HPDE6-E6E7 (cell line): Measurements from ENCODE around the gene TRIM38.
"Not testable (repeated sequence)": the region's sequence is repeated elsewhere in the genome, so short reads cannot be mapped to it uniquely, and the experiment has no call there.

Source experiments
- DNase-seq: peaks from one replicate; pipeline ENCODE4 v3.0.0; 2011; ENCODE audit warnings: missing footprints; ENCODE audit errors: extremely low spot score

The TRIM38 gene

DNA sequence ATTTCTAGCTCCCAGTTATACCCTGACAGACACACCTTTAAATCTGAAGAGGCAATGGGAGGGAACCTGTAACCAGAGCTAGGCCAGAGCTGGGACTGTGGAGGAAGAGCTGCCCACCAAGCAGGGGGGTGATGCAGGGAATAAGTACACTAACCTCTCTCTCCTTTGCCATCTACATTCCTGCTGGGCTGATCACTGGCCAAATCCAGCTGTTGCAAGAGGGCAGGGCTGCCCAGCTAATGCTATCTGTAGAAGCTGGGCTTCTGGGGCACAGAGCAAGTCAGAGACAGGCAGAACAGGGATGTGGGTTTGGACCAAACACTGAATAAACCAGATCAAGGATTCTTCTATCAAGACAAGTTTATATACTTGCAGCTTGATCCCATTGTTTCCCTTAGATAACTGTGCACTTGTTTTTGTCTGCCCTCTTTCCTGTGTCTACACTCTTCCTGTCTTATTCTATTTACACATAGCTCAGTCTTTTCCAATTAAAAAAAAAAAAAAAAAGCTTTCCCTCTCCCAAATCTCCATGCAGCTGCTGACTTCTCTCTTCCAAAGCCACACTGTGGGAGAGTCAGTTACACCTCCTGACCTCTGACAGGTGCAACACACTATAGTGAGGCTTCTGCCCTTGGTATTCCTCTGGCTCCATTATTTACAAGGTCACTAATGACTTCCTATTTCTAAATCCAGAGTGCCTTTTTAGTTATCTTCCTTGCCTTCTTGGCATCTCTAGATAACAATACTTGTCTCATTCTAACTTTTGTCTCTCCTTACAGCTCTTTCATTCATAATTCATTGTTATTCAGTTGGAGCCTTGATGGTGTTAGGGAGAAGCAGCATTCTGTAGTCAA is 43.7 kb downstream of the TRIM38 start:
- DNase-seq: no peak

DNA sequence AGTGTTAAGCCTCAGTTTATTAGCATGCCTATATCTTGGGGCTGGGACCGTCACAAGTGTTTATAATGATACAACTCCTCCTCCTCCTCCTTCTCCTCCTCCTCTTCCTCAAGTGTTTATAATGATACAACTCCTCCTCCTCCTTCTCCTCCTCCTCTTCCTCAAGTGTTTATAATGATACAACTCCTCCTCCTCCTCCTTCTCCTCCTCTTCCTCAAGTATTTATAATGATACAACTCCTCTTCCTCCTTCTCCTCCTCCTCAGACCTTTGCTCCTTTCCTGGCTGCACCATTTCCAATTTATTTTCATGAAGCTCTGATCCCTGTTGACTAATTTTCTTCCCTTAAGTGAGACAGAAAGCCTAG is 44.3 kb downstream of the TRIM38 start:
- DNase-seq: not testable (repeated sequence)

DNA sequence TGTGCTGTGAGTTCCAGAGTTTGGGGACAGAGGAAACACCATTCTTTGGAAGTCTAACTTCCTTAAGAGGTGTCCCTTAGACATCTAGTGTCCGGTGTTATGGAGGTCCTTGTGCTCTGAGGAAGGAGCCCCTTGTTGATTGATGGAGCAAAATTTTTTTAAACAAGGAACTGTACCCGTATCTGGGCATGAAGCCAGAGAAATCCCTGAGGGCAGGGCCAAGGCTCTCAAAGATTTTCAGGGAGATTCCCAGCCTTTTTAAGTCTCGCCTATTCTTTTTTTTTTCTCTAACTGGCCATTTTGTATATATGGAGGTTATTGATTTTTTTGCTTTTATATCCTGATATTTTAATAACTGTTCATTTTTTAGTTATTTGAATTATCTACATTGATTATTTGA is 45.9 kb downstream of the TRIM38 start:
- no peak for DNase-seq

DNA sequence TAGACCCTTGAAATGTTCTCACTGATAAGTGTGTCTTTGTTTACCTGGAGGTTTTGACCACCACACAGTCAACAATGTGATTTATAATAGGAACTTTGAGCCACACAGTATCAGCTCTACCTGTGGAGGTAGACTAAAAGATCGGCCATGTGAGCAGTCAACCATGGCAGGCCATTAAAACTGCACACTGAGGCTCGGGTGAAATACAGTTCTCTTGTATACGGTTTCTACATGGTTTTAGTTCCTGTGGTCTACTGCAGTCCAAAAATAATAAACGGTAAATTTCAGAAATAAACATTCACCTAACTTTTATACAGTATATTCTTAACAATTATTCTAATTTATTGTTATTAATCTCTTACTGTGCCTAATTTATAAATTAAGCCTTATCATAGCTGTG is 47.2 kb downstream of the TRIM38 start:
- no peak for DNase-seq

DNA sequence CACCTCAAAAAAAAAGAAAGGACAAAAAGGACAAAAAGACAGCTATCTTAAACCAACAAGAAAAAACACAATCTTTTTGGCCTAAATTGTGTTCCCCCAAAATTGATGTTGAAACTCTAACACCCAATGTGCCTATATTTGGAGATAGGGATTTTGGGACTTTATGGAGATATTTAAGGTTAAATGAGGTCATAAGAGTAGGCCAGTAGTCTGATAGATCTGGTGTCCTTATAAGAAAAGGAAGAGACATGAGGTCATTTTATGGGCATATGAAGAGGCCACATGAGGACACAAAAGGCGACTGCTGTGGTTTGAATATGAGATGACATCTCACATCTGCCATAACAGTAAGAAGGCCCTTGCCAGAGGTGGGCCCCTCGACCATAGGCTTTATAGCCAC is 49.5 kb downstream of the TRIM38 start:
- no peak for DNase-seq

DNA sequence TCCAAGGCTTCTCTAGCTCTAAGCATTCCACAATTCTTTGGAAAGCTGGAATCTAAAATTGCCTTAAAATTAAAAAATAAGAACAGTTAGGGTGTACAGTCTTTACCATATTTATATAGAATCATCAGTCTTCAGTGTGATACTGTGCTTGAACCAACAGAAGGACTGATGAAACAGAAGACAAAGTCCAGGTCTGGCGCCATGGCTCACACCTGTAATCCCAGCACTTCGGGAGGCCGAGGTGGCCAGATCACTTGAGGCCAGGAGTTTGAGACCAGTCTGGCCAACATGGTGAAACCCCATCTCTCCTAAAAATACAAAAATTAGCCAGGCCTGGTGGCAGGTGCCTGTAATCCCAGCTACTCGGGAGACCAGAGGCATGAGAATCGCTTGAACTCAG is 51.8 kb downstream of the TRIM38 start:
- not testable (repeated sequence) for DNase-seq

DNA sequence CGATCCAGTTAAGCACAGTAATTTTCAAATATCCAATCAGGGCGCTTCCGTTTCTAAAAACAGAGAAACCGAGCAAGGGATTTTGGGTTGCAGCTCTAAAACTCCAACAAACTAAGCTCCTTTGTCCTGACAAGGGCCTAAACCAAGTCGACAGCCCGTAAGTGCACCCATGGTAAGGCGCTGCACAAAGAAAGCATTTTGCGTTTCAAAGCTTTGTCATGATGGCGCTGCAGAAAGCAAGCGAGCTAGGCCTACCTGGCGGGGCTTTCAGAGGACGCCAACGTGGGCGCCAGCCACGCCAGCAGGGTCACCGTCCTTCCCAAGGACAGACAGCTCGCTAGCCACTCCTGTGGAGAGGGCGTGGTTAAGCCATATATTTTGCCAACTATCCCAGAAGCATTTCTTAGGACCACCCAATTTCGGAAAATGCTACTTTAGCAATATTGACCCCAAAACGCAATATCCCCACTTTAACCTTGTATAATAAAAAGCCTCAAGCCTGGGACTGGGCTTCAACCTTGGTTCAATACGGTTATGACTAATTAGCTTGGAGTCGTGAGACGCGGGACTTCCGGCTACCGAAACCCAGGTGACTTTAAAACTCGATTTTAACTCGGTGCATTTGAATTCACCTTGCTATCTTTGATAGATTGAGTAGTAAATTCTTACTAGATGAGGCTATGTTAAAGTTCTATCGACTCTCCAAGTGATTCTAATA is 53.8 kb downstream of the TRIM38 start:
- DNase-seq: no peak

DNA sequence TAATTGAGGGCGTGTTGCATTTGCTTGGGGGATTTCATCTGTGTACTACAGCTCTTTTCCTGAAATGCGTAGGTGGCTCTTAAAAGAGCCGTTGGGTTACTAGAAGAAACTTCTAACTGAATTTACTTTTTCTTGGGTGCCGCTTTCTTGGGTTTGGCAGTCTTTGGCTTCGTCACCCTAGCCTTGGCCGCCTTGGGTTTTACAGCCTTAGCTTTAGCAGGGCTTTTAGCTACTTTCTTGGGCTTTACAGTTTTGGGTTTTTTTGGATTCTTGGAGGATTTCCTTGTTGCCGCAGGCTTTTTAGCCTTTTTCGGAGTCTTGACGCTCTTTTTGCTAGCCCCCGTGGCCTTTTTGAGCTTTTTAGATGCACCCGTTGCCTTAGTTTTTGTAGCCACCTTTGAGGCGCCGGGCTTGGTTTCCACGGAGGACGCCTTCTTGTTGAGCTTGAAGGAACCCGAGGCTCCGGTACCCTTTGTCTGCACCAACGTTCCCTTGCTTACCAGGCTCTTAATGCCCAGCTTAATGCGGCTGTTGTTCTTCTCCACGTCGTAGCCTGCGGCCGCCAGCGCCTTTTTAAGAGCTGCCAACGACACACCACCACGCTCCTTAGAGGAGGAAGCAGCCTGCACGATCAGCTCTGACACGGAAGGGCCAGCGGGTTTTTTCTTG is 54.5 kb downstream of the TRIM38 start:
- DNase-seq: no peak

DNA sequence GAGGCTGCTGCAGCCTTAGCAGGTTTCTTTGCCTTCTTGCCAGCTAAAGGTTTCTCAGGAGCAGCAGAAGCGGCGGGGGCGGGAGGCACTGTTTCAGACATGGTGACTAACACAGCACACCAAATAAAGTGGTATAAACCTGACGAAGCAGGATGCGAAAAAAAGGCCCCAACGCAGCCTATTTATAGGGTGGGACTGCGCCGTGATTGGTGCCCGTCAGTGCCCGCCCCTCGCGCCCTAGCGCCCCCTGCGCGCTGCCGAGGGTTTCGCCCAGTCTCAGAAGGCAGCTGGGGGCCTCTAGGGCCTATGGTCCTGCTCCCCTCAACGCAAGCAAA is 55.0 kb downstream of the TRIM38 start:
- DNase-seq: peak; percentile 58

DNA sequence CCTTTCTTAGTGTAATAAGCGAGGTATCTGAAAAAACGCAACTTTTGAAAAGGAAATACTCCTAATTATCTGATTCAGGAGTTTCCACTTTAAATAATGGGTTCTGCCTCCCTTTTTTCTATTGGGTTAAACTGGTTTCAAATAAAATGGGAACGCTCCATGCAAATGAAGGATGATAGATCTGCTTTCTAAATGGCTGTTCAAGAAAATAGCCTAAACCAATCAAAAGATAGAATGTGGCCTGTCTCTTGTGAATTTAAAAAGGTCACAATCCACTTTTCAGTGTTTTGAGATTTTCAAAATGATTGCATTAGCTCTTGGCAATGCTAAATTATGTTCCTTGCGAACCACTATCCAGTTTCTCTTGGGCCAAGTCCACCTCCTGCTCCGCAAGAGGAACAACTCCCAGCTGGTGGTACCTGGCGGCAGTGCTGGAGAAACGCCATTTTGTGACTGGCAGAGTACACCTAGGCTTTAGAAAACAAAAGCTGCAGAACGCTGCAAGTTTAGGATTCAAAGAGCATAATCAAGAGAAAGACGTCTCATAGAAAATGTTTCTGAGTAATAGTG is 56.7 kb downstream of the TRIM38 start:
- DNase-seq: no peak

DNA sequence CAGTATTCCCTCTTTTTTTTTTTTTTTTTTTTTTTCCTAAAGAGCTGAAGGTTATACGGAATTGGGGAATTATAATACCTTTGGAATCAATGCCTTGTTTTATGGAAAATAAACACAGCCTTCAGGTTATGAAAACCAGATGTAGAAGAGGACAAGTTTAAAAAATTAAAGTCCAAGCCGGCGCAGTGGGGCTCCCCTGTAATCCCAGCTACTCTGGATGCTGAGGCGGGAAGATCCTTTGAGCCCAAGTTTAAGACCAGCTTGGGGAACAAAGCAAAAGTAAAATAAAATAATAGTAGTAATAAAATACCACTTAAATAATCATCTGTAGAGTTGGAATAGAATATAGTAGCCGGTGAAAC is 57.3 kb downstream of the TRIM38 start:
- DNase-seq: no peak

DNA sequence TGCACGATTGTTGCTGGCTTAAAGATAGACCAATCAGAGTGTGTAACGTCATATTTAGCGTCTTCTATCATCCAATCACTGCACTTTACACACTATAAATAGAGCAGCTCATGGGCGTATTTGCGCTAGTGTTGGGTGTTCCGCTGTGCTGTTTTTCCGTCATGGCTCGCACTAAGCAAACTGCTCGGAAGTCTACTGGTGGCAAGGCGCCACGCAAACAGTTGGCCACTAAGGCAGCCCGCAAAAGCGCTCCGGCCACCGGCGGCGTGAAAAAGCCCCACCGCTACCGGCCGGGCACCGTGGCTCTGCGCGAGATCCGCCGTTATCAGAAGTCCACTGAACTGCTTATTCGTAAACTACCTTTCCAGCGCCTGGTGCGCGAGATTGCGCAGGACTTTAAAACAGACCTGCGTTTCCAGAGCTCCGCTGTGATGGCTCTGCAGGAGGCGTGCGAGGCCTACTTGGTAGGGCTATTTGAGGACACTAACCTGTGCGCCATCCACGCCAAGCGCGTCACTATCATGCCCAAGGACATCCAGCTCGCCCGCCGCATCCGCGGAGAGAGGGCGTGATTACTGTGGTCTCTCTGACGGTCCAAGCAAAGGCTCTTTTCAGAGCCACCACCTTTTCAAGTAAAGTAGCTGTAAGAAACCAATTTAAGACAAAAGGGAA is 57.9 kb downstream of the TRIM38 start:
- DNase-seq: peak; percentile 81

DNA sequence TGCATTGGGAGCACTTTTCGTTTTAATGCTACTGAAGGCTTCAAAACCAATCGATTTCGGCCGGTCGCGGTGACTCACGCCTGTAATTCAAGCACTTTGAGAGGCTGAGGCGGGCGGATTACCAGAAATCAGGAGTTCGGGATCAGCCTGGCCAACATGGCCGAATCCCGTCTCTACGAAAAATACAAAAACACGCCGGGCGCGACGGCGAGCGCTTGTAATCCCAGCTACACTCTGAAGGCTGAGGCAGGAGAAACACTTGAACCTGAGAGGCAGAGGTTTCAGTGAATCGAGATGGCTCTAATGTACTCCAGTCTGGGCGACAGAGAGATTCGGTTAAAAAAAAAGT is 58.4 kb downstream of the TRIM38 start:
- no peak for DNase-seq

DNA sequence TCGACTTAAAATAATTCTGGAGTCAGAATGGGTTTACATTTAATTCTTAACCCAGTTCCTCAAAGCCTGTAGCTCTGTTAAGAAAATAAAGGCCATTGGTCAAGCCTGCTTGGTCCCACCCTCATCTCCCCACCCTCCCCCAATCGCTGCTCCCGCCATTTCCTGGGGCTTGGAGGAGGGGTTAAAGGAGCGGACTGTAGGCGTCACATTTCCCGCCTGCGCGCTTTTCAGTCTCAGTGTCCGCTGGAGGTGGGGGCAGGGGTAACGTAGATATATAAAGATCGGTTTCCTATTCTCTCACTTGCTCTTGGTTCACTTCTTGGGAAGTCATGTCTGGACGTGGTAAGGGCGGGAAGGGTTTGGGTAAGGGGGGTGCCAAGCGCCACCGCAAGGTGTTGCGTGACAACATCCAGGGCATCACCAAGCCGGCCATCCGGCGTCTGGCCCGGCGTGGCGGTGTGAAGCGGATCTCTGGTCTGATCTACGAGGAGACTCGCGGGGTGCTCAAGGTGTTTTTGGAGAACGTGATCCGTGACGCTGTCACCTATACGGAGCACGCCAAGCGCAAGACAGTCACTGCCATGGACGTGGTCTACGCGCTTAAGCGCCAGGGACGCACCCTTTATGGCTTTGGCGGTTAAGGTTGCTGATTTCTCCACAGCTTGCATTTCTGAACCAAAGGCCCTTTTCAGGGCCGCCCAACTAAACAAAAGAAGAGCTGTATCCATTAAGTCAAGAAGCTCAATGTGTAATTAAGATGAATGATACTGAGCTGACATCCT is 58.9 kb downstream of the TRIM38 start:
- DNase-seq: peak; percentile 88

DNA sequence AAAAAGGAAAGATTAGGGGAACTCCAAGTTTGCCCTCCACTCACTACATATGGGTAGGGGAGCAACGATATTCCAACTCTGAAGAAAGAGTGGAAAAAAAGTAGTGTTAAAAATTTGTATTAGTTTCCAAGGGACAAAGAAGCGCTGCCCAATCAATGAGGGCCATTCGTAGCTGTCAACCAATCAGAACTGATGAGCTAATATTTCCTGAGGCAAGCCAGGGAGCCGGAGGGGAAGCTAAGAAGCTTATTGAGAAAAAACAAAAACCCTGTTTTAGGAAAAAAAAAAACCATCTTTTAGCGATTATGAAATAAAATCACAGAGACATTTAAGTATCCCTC is 59.5 kb downstream of the TRIM38 start:
- DNase-seq: no peak

DNA sequence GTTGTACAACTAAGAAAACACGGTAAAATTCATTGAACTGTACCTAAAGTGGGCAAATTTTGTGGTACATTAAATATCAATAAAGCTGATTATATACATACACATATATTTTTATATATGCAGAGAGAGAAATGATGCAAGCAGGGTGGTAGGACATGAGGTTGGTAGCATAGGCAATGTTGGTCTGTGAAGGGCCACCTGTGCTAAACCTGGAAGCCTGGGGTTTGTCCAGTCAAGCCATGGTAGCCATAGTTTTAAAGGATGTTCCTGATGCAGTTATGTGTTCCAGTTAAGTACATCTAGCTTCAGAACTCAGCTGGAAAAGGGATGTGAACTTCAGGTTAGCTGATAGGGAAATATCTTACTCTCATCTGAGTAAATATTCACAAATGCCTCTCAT is 60.1 kb downstream of the TRIM38 start:
- no peak for DNase-seq

DNA sequence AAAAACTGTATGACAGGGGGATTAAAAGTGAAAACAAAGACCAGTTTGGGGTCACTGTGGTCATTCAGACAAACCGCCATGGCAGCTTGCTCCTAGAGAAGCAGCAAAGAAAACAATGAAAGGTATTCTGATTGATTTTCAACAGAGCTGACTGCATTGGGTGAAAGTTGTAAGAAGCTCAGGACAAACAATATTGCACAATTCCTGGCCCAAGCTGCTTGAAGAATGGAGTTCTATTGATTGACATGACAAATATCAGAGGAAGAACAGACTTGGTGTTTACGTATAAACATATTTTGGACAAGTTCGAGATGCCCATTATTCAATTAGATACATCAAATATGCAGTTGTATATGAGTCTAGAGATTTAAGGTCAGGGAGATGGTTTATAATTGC is 62.0 kb downstream of the TRIM38 start:
- no peak for DNase-seq

DNA sequence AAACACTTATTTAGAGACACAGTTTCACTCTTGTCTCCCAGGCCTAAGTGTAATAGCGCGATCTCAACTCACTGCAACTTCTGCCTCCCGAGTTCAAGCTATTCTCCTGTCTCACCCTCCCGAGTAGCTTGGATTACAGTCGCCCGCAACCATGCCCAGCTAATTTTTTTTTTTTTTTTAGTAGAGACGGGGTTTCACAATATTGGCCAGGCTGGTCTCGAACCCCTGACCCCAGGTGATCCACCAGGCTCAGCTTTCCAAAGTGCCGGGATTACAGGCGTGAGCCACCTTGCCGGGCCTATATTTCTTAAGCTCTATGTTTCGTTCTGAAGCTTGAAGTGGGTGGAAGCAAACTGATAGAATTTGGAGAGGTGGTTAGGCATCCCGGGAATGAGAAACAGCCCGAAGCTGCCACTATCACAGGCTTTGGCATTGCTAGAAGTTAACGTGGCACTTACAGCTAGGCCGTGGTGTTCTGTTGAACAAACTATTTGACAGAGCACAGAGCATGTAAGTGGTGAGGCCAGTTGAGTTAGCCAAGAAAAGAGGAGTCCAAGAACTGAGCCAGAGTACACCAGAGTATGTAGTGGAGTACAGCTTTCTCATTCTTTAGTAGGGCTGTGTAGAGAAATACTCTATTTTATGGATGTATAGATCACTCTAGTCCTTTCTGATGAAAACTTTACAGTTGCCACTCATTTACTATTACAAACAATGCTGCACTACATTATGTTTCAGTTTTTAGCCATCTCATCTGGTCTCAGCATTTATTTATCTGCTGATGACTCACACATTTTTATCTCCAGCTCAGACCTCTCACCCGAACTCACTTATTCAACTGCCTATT is 62.7 kb downstream of the TRIM38 start:
- DNase-seq: no peak

DNA sequence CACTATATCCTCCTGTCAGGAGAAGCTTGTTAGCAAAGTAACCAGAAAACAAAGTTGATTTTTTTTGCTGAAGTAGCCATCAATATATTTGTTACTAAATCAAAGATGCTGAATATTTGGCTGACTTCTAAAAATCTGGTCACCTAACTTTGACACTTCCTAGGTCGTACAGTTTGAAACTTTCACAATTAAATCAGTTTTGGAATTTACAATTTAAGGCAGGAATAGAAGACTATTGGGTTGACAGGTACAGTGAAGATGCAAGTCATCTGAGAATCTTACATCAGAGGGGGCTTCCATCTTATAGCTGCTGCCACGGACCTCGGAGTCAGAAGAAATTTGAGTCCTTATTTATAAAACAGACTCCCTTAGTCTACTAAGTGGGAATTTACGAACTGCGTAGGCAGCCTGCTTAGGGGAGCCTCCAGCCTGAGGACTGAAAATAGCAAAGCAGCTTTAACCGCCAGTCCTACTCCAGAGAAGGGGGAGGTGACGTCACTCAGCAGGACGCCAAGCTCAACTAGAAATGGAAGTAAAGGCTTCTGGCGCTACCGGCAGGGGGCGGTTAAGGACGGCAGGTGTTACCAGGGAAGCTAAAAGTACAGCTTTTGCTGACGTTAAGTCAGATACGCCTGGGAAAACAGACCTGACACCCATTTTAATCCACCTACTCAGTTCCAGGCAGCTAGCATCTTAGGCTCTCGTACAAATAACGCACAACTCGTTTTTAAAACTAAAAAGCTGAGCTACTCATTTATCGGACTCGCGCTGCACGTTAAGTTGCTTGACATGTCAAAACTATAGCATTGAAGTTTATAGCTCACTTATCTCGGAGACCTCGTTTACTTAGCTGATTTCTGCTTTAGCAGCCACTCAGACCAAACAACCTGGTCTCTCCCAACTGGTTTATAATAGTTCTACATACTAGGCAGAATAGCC is 63.6 kb downstream of the TRIM38 start:
- no peak for DNase-seq
